Large intestine (tissue), 3 donors: ENCODE results near the gene ARAP3. TPM values are rescaled to one million over a fixed set of nuclear protein-coding genes. Genes with fewer than 3 reads are reported as not detected.

Experiments
- DNase-seq, 2 donors: peaks; one replicate each; pipeline versions ENCODE4 v3.0.0 to v3.0.0-alpha.2; 2013
- H3K27ac ChIP-seq: one replicate; pipeline ENCODE4 v1.5.1; 2013; ENCODE audit warnings: low read length
- H3K27me3 ChIP-seq: 2 replicates; pipeline ENCODE4 v1.6.1; 2013; ENCODE audit warnings: low read length; ENCODE audit not compliant: control insufficient read depth, insufficient read depth
- H3K36me3 ChIP-seq: 2 replicates; pipeline ENCODE4 v1.6.1; 2013; ENCODE audit warnings: low read length; ENCODE audit not compliant: control insufficient read depth, insufficient read depth
- H3K4me1 ChIP-seq: one replicate; pipeline ENCODE4 v1.6.1; 2013; ENCODE audit warnings: low read length; ENCODE audit not compliant: control insufficient read depth, insufficient read depth
- H3K4me3 ChIP-seq: one replicate; pipeline ENCODE4 v1.5.1; 2013; ENCODE audit warnings: low read length
- H3K9me3 ChIP-seq: one replicate; pipeline ENCODE4 v1.6.1; 2013; ENCODE audit warnings: mild to moderate bottlenecking, low read depth, low read length, moderate library complexity; ENCODE audit not compliant: control insufficient read depth
- WGBS: methylation state at CpG from one replicate; pipeline ENCODE4 v1.1.5; 2013; ENCODE audit warnings: low lambda C conversion rate; ENCODE audit not compliant: insufficient coverage; 5-methylcytosine and 5-hydroxymethylcytosine counted together
- polyA plus RNA-seq: library from polyadenylated mRNA; unstranded; fragments of 120-200 nt; gene quantifications from one replicate; pipeline ENCODE4 v1.2.1, GENCODE V29; 2013

ARAP3 gene
- polyA plus RNA-seq, 1 donor: 17.5 TPM

DNA sequence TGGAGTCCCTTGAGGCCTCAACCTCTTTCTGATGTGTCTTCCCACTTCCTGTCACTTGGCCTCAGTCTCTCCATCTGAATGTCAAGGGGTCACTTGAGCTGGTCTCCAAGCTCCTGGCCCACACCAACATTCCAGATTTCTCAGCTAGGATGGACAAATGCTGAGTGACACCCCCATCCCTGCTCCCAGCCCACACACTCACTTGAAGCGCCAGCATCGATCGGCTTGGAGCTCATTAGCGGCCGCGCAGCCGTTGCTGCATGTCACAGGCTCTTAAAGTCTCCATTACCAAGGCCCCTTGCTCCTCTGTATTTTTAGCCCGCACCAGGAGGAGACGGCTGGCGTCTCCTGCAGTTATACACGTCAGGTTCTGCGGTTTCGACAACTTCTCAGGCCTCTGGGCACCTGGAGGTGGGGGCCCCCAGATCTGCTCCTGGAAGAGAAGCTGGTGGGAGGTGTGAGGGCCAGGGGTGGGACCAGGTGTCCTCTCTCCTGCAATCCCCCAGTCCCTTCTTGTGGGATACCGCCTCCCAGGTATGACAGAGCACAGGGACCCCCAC is 33.4 kb upstream of the ARAP3 start:
- Histone ChIP-seq H3K9me3 (no peaks in the 10 kb centered on the region), H3K36me3 (no peaks in the 10 kb centered on the region), H3K27me3 (peaks cover 3% of the 10 kb centered on the region), H3K4me3 (no peak overlapping the region), H3K27ac (no peak overlapping the region), H3K4me1 (peaks cover 14% of the 10 kb centered on the region)
- WGBS: no CpG with 5 or more reads among the region's 14 CpGs
- DNase-seq: no peak

DNA sequence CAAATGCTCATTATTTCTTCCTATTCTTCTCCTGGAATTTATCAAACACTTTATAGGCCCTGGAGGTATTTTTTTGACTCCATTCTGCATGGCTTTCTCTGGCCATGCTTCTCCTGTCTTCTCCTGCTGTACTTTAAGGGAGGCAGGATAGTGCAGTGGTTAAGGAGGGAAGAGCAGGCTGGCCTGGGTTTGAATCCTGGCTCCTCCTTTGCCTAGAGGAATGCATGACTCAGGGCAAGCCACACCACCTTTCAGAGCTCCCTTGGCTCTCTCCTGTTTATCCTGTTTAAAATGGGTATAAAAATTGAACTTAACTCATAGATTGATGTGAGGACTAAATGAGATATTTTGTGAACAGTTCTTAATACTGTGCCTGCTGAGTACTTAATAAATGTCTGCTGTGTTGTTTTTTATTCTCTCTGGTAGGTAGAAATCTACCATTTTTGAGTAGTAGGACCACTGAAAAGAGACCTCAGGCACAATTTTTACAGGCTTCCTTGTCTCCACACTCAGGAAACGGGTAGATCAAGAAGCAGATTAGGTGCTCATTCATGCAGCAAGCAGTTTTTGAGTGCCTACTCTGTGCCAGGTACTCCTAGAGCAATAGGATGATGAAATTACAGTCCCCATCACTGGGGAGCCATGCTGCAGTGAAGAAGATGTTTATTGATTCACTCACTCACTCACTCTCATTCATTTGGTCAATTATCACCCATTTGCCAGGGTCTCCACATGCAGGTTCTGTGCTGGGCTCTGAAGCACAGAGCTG is 32.7 kb upstream of the ARAP3 start:
- no peak overlapping the region for H3K4me3 ChIP-seq

DNA sequence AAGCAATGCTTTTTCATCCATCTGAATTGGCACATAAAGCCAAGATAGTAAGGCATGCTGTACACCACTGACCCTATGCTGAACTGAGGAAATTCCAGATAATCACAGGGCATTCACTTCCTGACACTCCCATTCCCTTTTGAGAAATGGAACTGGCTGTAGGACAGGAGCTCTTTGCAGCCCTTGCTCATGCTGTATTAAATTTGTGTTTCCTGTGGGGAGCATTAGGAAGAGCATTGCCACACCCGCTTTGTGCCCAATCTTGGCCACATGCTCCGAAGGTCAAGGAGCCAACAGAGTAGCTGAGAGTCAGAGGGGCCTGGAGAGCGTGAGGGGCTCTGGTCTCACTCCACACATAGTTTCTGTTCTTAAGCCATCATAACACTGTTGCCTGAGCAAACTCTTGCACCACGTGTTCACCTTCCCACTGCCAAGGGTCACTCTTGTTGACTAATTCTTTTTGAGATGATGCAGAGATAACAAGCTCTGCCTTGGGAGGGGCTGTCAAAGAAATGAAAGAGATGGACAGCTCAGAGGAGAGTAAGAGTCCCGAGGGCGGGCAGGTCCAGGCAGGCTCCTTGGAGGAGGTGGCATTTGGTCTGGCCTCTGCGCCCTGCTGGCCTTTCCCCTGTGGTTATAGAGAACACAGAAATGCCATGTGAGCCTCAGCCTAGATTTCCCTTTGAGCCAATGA is 31.7 kb upstream of the ARAP3 start:
- Histone ChIP-seq H3K27me3 (peaks cover 3% of the 10 kb centered on the region), H3K27ac (no peak overlapping the region), H3K36me3 (no peaks in the 10 kb centered on the region), H3K4me3 (no peak overlapping the region), H3K4me1 (peaks cover 14% of the 10 kb centered on the region), H3K9me3 (no peaks in the 10 kb centered on the region)
- peak in 1 of 2 donors; percentile 37 for DNase-seq
- WGBS: 40% methylated on average over 2 of the region's 7 CpGs

More for the DNA sequence above, 32.7 kb upstream of the ARAP3 start:
- no CpG with 5 or more reads among the region's 1 CpG for WGBS
- peaks cover 14% of the 10 kb centered on the region for H3K4me1 ChIP-seq
- no peak overlapping the region for H3K27ac ChIP-seq
- no peaks in the 10 kb centered on the region for H3K36me3 ChIP-seq
- H3K9me3 ChIP-seq: no peaks in the 10 kb centered on the region
- no peak for DNase-seq
- peaks cover 3% of the 10 kb centered on the region for H3K27me3 ChIP-seq

DNA sequence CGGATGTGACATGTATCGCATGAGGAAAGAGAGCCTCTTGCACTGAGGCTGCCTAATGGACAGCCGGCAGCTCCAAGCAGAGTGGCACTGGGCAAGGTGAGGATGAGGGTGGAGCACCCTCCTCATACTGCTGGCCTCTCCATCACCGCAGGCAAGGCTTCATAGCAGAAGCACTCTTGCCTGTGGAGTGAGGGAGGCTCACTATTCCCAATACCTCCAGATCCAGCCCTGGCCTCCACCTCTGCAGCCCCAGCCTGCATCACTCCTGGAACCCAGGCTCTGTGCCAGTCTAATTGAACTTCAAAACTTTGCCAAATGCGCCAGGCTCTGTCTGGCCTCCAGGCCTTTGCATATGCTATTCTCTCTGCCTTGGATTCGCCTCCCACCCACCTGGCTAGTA is 29.7 kb upstream of the ARAP3 start:
- no peak overlapping the region for H3K4me3 ChIP-seq
- H3K4me1 ChIP-seq: peaks cover 14% of the 10 kb centered on the region
- no peak overlapping the region for H3K27ac ChIP-seq
- H3K27me3 ChIP-seq: no peaks in the 10 kb centered on the region
- no peaks in the 10 kb centered on the region for H3K36me3 ChIP-seq
- no peaks in the 10 kb centered on the region for H3K9me3 ChIP-seq
- WGBS: no CpG with 5 or more reads among the region's 6 CpGs
- no peak for DNase-seq

DNA sequence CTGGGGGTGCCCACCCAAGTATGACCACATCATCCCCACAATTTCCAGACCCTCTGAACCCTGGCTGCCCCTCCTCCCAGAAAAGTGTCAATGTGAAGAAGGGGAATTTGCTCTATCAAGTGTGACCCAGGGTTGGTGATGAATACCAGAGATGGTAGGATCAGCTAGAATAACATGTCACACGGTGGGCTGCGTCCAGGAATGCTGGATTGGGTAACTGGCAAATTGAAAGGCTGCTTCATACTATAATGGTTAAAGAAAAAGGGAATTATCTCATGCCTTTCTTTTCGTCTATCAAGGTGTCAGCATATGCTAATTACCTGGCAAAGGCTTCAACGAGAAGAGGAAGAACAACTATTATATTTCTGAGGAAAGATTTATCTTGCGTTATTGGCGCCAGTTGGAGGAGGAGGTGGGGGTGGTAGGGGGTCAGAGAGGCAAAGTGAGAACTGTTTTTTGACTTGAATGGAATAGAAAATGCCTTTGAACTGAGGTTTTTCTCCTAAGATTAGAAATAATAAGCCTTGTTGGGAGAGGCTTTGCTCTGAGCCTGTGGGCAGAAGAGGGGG is 27.8 kb upstream of the ARAP3 start:
- no peaks in the 10 kb centered on the region for H3K36me3 ChIP-seq
- H3K27ac ChIP-seq: no peak overlapping the region
- H3K4me1 ChIP-seq: peaks cover 17% of the 10 kb centered on the region
- H3K4me3 ChIP-seq: no peak overlapping the region
- DNase-seq: no peak
- WGBS: 100% methylated on average over 1 of the region's 6 CpGs
- no peaks in the 10 kb centered on the region for H3K27me3 ChIP-seq
- no peaks in the 10 kb centered on the region for H3K9me3 ChIP-seq

DNA sequence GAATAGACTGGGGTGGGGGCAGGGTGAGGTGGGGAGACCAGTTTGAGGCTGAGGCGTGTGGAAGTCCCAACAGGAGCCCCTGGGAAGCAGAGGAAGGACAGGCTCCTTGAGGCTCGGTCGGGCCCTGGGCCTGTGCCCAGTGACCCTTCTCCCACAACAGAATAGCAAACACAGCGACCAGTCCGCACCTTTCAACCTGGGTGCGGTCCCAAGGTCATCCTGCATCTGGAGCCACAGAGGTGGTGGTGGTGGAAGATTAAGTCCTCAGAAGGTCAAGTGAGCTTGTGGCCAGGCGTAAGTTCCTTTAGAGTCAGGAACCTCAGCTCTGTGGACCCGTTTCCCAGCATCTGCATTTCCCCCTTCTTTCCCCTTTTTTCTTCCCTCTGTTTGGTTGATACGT is 26.0 kb upstream of the ARAP3 start:
- WGBS: no CpG with 5 or more reads among the region's 9 CpGs

DNA sequence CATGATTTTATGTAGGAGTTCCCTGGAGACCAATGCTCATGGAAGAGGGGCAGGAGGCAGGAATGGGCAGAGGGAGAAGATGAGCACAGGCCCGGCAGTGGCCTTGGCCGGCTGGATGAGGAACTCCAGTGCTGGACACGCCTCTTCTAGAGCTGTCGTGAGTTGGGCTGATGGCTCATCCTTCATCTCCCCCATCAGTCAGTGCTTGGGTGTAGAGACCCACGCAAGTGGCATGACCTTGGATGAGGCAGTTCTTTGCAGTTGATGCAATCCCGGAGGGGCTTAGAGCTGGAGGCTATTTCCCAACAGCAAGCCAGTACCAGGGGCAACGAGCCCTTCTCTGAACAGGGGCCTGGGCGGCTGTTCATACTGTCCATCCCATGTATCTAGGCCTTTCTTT is 25.5 kb upstream of the ARAP3 start:
- DNase-seq: no peak
- WGBS: 92% methylated on average over 2 of the region's 8 CpGs
- H3K4me1 ChIP-seq: peaks cover 7% of the 10 kb centered on the region
- peaks cover 15% of the 10 kb centered on the region for H3K27me3 ChIP-seq
- no peaks in the 10 kb centered on the region for H3K9me3 ChIP-seq
- no peaks in the 10 kb centered on the region for H3K36me3 ChIP-seq
- no peak overlapping the region for H3K4me3 ChIP-seq
- no peak overlapping the region for H3K27ac ChIP-seq

More for the DNA sequence above, 26.0 kb upstream of the ARAP3 start:
- H3K36me3 ChIP-seq: no peaks in the 10 kb centered on the region
- peaks cover 8% of the 10 kb centered on the region for H3K4me1 ChIP-seq
- H3K27ac ChIP-seq: no peak overlapping the region
- H3K9me3 ChIP-seq: no peaks in the 10 kb centered on the region
- no peak for DNase-seq
- peaks cover 10% of the 10 kb centered on the region for H3K27me3 ChIP-seq
- no peak overlapping the region for H3K4me3 ChIP-seq

DNA sequence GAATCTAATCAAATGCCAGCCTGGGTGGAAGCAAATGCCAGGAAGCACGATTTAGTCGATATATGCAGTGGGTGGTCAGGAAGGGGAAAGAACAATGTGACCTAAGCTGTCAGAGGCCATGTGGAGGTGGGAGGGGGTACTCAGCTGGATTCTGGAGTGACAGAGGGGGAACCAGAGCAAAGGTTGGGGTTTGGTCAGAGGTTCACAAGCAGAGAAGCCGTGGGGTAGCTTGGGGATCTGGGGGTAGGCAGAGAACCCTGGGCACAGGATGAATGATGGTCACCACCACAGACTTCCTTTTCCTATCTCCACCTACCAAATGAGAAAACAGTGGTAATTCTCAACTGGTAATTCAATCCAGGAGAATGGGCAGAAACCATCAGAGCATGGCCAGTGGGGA is 24.1 kb upstream of the ARAP3 start:
- H3K27me3 ChIP-seq: peaks cover 28% of the 10 kb centered on the region
- H3K36me3 ChIP-seq: no peaks in the 10 kb centered on the region
- WGBS: no CpG with 5 or more reads among the region's 3 CpGs
- no peak overlapping the region for H3K4me3 ChIP-seq
- H3K9me3 ChIP-seq: no peaks in the 10 kb centered on the region
- H3K4me1 ChIP-seq: peaks cover 12% of the 10 kb centered on the region
- DNase-seq: no peak
- no peak overlapping the region for H3K27ac ChIP-seq

DNA sequence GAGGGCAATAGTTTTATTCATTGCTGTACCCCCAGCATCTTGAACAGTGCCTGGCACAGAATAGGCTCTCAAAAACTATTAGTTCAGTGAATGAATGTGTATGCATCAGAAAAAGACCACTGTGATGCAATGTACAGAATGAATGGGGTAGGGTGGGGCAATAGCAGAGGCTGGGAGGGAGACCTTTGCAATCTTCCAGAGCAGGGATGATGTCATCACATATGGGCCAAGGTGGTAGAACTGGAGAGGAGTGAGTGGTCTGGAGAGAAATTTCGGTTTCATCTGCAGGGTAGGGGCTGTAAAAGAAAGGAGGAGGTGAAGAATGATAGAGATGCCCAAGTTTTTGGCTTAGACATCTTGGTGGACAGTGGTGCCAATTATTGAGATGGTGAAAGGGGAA is 23.4 kb upstream of the ARAP3 start:
- no CpG with 5 or more reads among the region's 1 CpG for WGBS
- Histone ChIP-seq H3K27me3 (peaks cover 34% of the 10 kb centered on the region), H3K4me3 (no peak overlapping the region), H3K36me3 (no peaks in the 10 kb centered on the region), H3K27ac (no peak overlapping the region), H3K9me3 (no peaks in the 10 kb centered on the region), H3K4me1 (peaks cover 12% of the 10 kb centered on the region)
- DNase-seq: no peak

DNA sequence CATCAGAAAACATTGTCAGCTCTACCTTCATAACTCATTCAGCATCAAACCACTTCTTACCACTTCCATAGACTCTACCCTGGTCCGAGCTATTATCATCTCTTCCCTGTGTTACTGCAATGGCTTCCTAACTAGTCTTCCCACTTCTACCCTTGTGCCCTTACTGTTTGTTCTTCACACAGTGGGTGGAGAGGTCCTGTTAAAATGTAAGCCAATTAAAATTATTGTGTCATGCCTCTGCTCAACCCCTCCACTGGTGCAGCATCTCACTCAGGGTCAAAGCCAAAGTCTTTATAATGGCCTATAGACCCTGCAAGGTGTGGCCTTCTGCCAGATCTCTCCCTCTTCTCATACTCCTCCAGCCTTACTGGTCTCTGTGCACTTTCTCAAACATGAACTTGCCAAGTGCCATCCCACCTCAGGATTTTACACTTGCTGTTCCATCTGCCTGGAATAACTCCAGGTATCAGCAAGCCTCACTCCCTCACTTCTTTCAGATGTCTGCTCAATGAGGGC is 22.8 kb upstream of the ARAP3 start:
- no CpG with 5 or more reads among the region's 1 CpG for WGBS
- DNase-seq: peak in 1 of 2 donors; percentile 38
- no peak overlapping the region for H3K27ac ChIP-seq
- H3K36me3 ChIP-seq: no peaks in the 10 kb centered on the region
- H3K4me1 ChIP-seq: peaks cover 12% of the 10 kb centered on the region
- H3K9me3 ChIP-seq: no peaks in the 10 kb centered on the region
- peaks cover 40% of the 10 kb centered on the region for H3K27me3 ChIP-seq
- H3K4me3 ChIP-seq: no peak overlapping the region
